HepG2 (cell line): ENCODE results near the gene WDFY1. TPM values are rescaled to one million over a fixed set of nuclear protein-coding genes. Genes with fewer than 3 reads are reported as not detected.

Experiments used
- BORCS8-MEF2B ChIP-seq: sonication (generic); formaldehyde crosslinking; IDR thresholded peaks from 2 replicates; pipeline ENCODE4 v1.8.0; 2022; ENCODE audit warnings: mild to moderate bottlenecking, missing genetic modification reagents
- BRCA1 ChIP-seq: sonication (generic); formaldehyde crosslinking; IDR thresholded peaks from 2 replicates; pipeline ENCODE4 v1.4.0; 2020; ENCODE audit warnings: missing genetic modification reagents
- CEBPB ChIP-seq: IDR thresholded peaks from 2 replicates; pipeline ENCODE4 v1.6.1; 2011; ENCODE audit warnings: low read depth, low read length, improper control_type of control experiment, borderline replicate concordance
- CHD4 ChIP-seq: fragments of 200-600 bp; sonication (generic); IDR thresholded peaks from 2 replicates; pipeline ENCODE4 v1.7.0; 2017; ENCODE audit warnings: mild to moderate bottlenecking, low read length, borderline replicate concordance
- DMAP1 ChIP-seq: IDR thresholded peaks from 2 replicates; pipeline ENCODE4 v1.6.1; 2016
- DRAP1 ChIP-seq: IDR thresholded peaks from 2 replicates; pipeline ENCODE4 v1.6.1; 2016; ENCODE audit warnings: missing genetic modification reagents, missing compliant biosample characterization
- FOXP4 ChIP-seq: sonication (generic); formaldehyde crosslinking; IDR thresholded peaks from 2 replicates; pipeline ENCODE4 v1.4.0; 2020; ENCODE audit warnings: missing genetic modification reagents
- KAT2B ChIP-seq: fragments of 150-350 bp; IDR thresholded peaks from 2 replicates; pipeline ENCODE4 v1.6.1; 2014; ENCODE audit warnings: low read depth, low read length, borderline replicate concordance
- MBNL3 ChIP-seq: fragments of 250-450 bp; sonication (Bioruptor Pico); conservative IDR thresholded peaks from 2 replicates; pipeline ENCODE4 v1.8.0; 2022; ENCODE audit warnings: mild to moderate bottlenecking, inconsistent platforms
- MXD1 ChIP-seq: sonication (generic); formaldehyde crosslinking; IDR thresholded peaks from 2 replicates; pipeline ENCODE4 v1.4.0; 2020; ENCODE audit warnings: mild to moderate bottlenecking, missing genetic modification reagents
- RARA ChIP-seq: IDR thresholded peaks from 2 replicates; pipeline ENCODE4 v1.6.1; 2016; ENCODE audit warnings: missing genetic modification reagents, missing compliant biosample characterization
- SIN3B ChIP-seq: fragments of 150-350 bp; IDR thresholded peaks from 2 replicates; pipeline ENCODE4 v1.6.1; 2014; ENCODE audit warnings: low read length
- SMAD3 ChIP-seq: sonication (generic); formaldehyde crosslinking; IDR thresholded peaks from 2 replicates; pipeline ENCODE4 v1.4.0; 2020; ENCODE audit warnings: missing genetic modification reagents
- SOX6 ChIP-seq, 2 experiments: fragments of 450-650 bp in 1 of 2; sonication (generic) in 1 of 2; formaldehyde crosslinking in 1 of 2; IDR thresholded peaks; 2 replicates each; pipeline versions ENCODE4 v1.4.0 to v1.6.1; 2017 to 2020; ENCODE audit warnings: antibody characterized with exemption in 1 of 2, mild to moderate bottlenecking in 1 of 2, missing genetic modification reagents in 1 of 2
- SP1 ChIP-seq, 2 experiments: fragments of 450-650 bp in 1 of 2; sonication (generic) in 1 of 2; formaldehyde crosslinking in 1 of 2; IDR thresholded peaks; 2 replicates each; pipeline versions ENCODE4 v1.4.0 to v1.6.1; 2016 to 2020; ENCODE audit warnings: missing genetic modification reagents in 1 of 2
- SP140L ChIP-seq: sonication (generic); formaldehyde crosslinking; IDR thresholded peaks from 2 replicates; pipeline ENCODE4 v1.4.0; 2020; ENCODE audit warnings: missing genetic modification reagents, borderline replicate concordance
- TOPORS ChIP-seq: sonication (generic); formaldehyde crosslinking; IDR thresholded peaks from 2 replicates; pipeline ENCODE4 v1.8.0; 2023; ENCODE audit warnings: mild to moderate bottlenecking, missing genetic modification reagents
- XRCC5 ChIP-seq: fragments of 200-400 bp; formaldehyde crosslinking; optimal IDR thresholded peaks from 2 replicates; pipeline ENCODE3; 2017; ENCODE audit warnings: mild to moderate bottlenecking, low read length
- ZEB1 ChIP-seq: IDR thresholded peaks from 2 replicates; pipeline ENCODE4 v1.6.1; 2012; ENCODE audit warnings: mild to moderate bottlenecking, low read depth, inconsistent platforms; ENCODE audit not compliant: insufficient replicate concordance
- ZNF230 ChIP-seq: sonication (generic); formaldehyde crosslinking; IDR thresholded peaks from 2 replicates; pipeline ENCODE4 v1.4.0; 2020; ENCODE audit warnings: mild to moderate bottlenecking, missing genetic modification reagents
- ZNF263 ChIP-seq: sonication (generic); formaldehyde crosslinking; IDR thresholded peaks from 2 replicates; pipeline ENCODE4 v1.4.0; 2020; ENCODE audit warnings: missing genetic modification reagents
- ZNF276 ChIP-seq: sonication (generic); formaldehyde crosslinking; IDR thresholded peaks from 2 replicates; pipeline ENCODE4 v1.4.0; 2020; ENCODE audit warnings: mild to moderate bottlenecking, low read depth, missing genetic modification reagents
- ZNF326 ChIP-seq: sonication (generic); formaldehyde crosslinking; IDR thresholded peaks from 2 replicates; pipeline ENCODE4 v1.4.0; 2020; ENCODE audit warnings: missing genetic modification reagents, borderline replicate concordance
- ZNF501 ChIP-seq: sonication (generic); formaldehyde crosslinking; IDR thresholded peaks from 2 replicates; pipeline ENCODE4 v1.5.1; 2020; ENCODE audit warnings: mild to moderate bottlenecking, moderate library complexity, missing genetic modification reagents
- ZNF619 ChIP-seq: sonication (generic); formaldehyde crosslinking; IDR thresholded peaks from 2 replicates; pipeline ENCODE4 v1.4.0; 2020; ENCODE audit warnings: mild to moderate bottlenecking, missing genetic modification reagents
- ZNF781 ChIP-seq: sonication (generic); formaldehyde crosslinking; IDR thresholded peaks from 2 replicates; pipeline ENCODE4 v1.5.1; 2020; ENCODE audit warnings: borderline replicate concordance, mild to moderate bottlenecking, missing genetic modification reagents; ENCODE audit errors: not compliant biosample characterization
- ZNF792 ChIP-seq: IDR thresholded peaks from 2 replicates; pipeline ENCODE4 v1.6.1; 2016
- polyA plus RNA-seq, 8 experiments: library from polyadenylated mRNA; depleted of rRNA in 3 of 8; stranded (reverse) in 7 of 8; unstranded in 1 of 8; fragments of >200 nt; fragmentation: Illumina TruSeq in 4 of 8; extraction: Trizol in 4 of 8; gene quantifications; 2 replicates each; pipeline versions ENCODE4 v1.2.1 to v1.2.3, GENCODE V29; 2011 to 2016; ENCODE audit warnings: low read depth in 4 of 8, missing spikeins in 1 of 8, mixed read lengths in 1 of 8; ENCODE audit not compliant: insufficient read depth in 1 of 8
- total RNA-seq, 5 experiments: library from RNA; depleted of rRNA; stranded (reverse); fragments of >200 nt; fragmentation: Illumina TruSeq; extraction: Trizol; gene quantifications; 2 replicates each; pipeline ENCODE4 v1.2.3, GENCODE V29; 2016; ENCODE audit warnings: low read depth in 1 of 5

WDFY1 gene
- total and polyA plus RNA-seq, 2 of the 13 experiments (the other 11 are each of a cell fraction or from before 2014, with no cell fraction given) = 77.0 to 78.4 TPM

GRCh38 chr2:223908304-223908998 lies 36.7 kb downstream of the WDFY1 start (continued):
- no peak for TF ChIP-seq SOX6 (IDR thresholded peaks at IDR 0.05)
- TF ChIP-seq SOX6 (CRISPR knock-in tag; IDR thresholded peaks at IDR 0.05) = peak; percentile 95
- TF ChIP-seq ZNF501 (CRISPR knock-in tag) = peak; percentile 82
- no peak for TF ChIP-seq SIN3B
- peak; percentile 85; the same call in 1 of the 2 replicates for TF ChIP-seq SMAD3 (CRISPR knock-in tag)
- no peak for TF ChIP-seq MBNL3 (CRISPR knock-in tag)
- peak; percentile 78; the same call in 1 of the 2 replicates for TF ChIP-seq DMAP1 (CRISPR knock-in tag)
- peak; percentile 63; the same call in 1 of the 2 replicates for TF ChIP-seq BORCS8-MEF2B (CRISPR knock-in tag)
- TF ChIP-seq MXD1 = no peak
- TF ChIP-seq SP1 (IDR thresholded peaks at IDR 0.05) = no peak
- TF ChIP-seq SP1 (CRISPR knock-in tag; IDR thresholded peaks at IDR 0.05) = 0 out of 2 replicates have a peak, but pooled peaks have one; percentile 15
- peak; percentile 99 for TF ChIP-seq ZEB1
- TF ChIP-seq RARA (CRISPR knock-in tag) = peak; percentile 97
- TF ChIP-seq SP140L = 0 out of 2 replicates have a peak, but pooled peaks have one; percentile 84
- TF ChIP-seq ZNF619 = peak; percentile 86; the same call in 1 of the 2 replicates
- no peak for TF ChIP-seq CHD4
- TF ChIP-seq ZNF792 (CRISPR knock-in tag) = no peak; the same call in none of the 2 replicates
- TF ChIP-seq ZNF326 (CRISPR knock-in tag) = no peak
- TF ChIP-seq XRCC5 = peak; percentile 84
- TF ChIP-seq KAT2B = no peak; the same call in 1 of the 2 replicates
- TF ChIP-seq ZNF276 (CRISPR knock-in tag) = no peak
- peak; percentile 90 for TF ChIP-seq ZNF781 (CRISPR knock-in tag)
- peak; percentile 87 for TF ChIP-seq ZNF263 (CRISPR knock-in tag)
- TF ChIP-seq ZNF230 (CRISPR knock-in tag) = peak; percentile 31; the same call in 1 of the 2 replicates
- peak; percentile 88 for TF ChIP-seq FOXP4 (CRISPR knock-in tag)
- peak; percentile 43; the same call in 1 of the 2 replicates for TF ChIP-seq CEBPB
- no peak for TF ChIP-seq TOPORS (CRISPR knock-in tag)
- no peak for TF ChIP-seq BRCA1 (CRISPR knock-in tag)
- TF ChIP-seq DRAP1 (CRISPR knock-in tag) = peak; percentile 43; the same call in 1 of the 2 replicates
